ENCODE measurements around the gene TNFRSF9. TPM values are rescaled to one million over a fixed set of nuclear protein-coding genes. Genes with fewer than 3 reads are reported as not detected.

TNFRSF9 gene
- total and polyA plus RNA-seq, 9 of the 15 experiments (the other 6 are each of a cell fraction or from before 2014, with no cell fraction given): 0.04 to 0.29 (median 0.08) TPM; not detected in 1

- H2AFZ ChIP-seq (ENCODE audit: low read depth, low read length): no peak overlapping the region
- no TSS peak for BruUV-seq (replicated peaks)
- no peaks in the 10 kb centered on the region for H4K20me1 ChIP-seq (replicated peaks; ENCODE audit: control insufficient read depth, insufficient read depth, low read length)
- ChIA-PET POLR2A (no interaction called here), CTCF (ENCODE audit: low intra/inter-chr PET ratio) (no interaction called here)
- no peaks in the 10 kb centered on the region for H3K9me1 ChIP-seq (ENCODE audit: control insufficient read depth, insufficient read depth, low read length)
- no peak overlapping the region for H3K4me2 ChIP-seq (ENCODE audit: insufficient read depth, low read length)
- in situ Hi-C loops (cut with MboI) (no loop called here), intact Hi-C loops (cut with micrococcal nuclease) (no loop called here)
- WGBS (ENCODE audit: insufficient coverage, low coverage, missing lambda C conversion rate): 28% methylated on average over 3 of the region's 3 CpGs
- H3K9me3 ChIP-seq (replicated peaks; ENCODE audit: control insufficient read depth, insufficient read depth, low read depth, low read length): no peaks in the 10 kb centered on the region
- no peak for DNase-seq (ENCODE audit: extremely low read depth in 1 of 4, low spot score in 3 of 4)
- H3K27me3 ChIP-seq (ENCODE audit: control insufficient read depth in 2 of 2, insufficient read depth in 2 of 2, low read length in 2 of 2): peaks cover 5 to 6% of the 10 kb centered on the region in 2 experiments; a peak in 4 of 5 replicates
- H3K4me1 ChIP-seq (replicated peaks in 1 of 2; ENCODE audit: control insufficient read depth in 2 of 2, insufficient read depth in 2 of 2, low read length in 2 of 2): peaks cover 4 to 5% of the 10 kb centered on the region in 2 experiments; a peak in 3 of 5 replicates
- no peak overlapping the region for H3K4me3 ChIP-seq
- ATAC-seq: no peak
- no peaks in the 10 kb centered on the region for H3K79me2 ChIP-seq (ENCODE audit: control insufficient read depth, insufficient read depth, low read length)
- FAIRE-seq: no peak
- no peak overlapping the region for H3K9ac ChIP-seq (ENCODE audit: insufficient read depth in 1 of 2, low read depth in 2 of 2, low read length in 2 of 2)
- H3K27ac ChIP-seq (ENCODE audit: extremely low read depth, low read depth, low read length): no peak overlapping the region
- no peaks in the 10 kb centered on the region for H3K36me3 ChIP-seq (ENCODE audit: control insufficient read depth, insufficient read depth, low read length)
- TF ChIP-seq FOXJ3 (CRISPR knock-in tag; IDR thresholded peaks at IDR 0.05) (no peak), ARID3B (CRISPR knock-in tag; IDR thresholded peaks at IDR 0.05; ENCODE audit: borderline replicate concordance) (no peak), MNT (conservative IDR thresholded peaks at IDR 0.05) (no peak), KLF13 (tag; IDR thresholded peaks at IDR 0.05; ENCODE audit: borderline replicate concordance, low read depth) (no peak), SRSF7 (optimal IDR thresholded peaks at IDR 0.05; ENCODE audit: low read depth, low read length) (no peak), ETS1 (conservative IDR thresholded peaks at IDR 0.05; ENCODE audit: control insufficient read depth, low read depth, low read length) (no peak), BRF2 (IDR thresholded peaks at IDR 0.05; ENCODE audit: borderline replicate concordance, insufficient read depth, insufficient read length) (no peak), HNRNPLL (IDR thresholded peaks at IDR 0.05; ENCODE audit: low read depth, low read length, poor library complexity, severe bottlenecking) (no peak), SRSF9 (IDR thresholded peaks at IDR 0.05; ENCODE audit: borderline replicate concordance, low read depth, low read length) (no peak), RNF219 (CRISPR knock-in tag; IDR thresholded peaks at IDR 0.05) (no peak), GTF2A2 (tag; IDR thresholded peaks at IDR 0.05) (no peak), RBM17 (IDR thresholded peaks at IDR 0.05; ENCODE audit: borderline replicate concordance, low read depth, low read length) (no peak), BDP1 (IDR thresholded peaks at IDR 0.05; ENCODE audit: insufficient read depth, insufficient read length) (no peak), ZNF217 (CRISPR knock-in tag; IDR thresholded peaks at IDR 0.05) (no peak), ZNF830 (CRISPR knock-in tag; IDR thresholded peaks at IDR 0.05) (no peak)
Observed at GRCh38 chr1:7912145-7912544, 28.5 kb downstream of the TNFRSF9 start.

All from K562 (cell line).